Kidney (tissue), 14 donors: Measurements from ENCODE around the gene PLK2. TPM values are rescaled to one million over a fixed set of nuclear protein-coding genes. Genes with fewer than 3 reads are reported as not detected.

Experiments
- DNase-seq, 5 donors: peaks; one replicate each; pipeline ENCODE4 v3.0.0-alpha.2; 2013 to 2020
- FAIRE-seq: peaks from 2 replicates; lab custom pipeline; 2012; peaks lifted over from hg19 to GRCh38; lab: Jason Lieb, UNC
- H3K27ac ChIP-seq, 2 donors: one replicate each; pipeline ENCODE4 v1.7.0; 2013; ENCODE audit warnings: low read depth in 2 of 2, low read length in 2 of 2, inconsistent platforms in 1 of 2
- H3K27me3 ChIP-seq: one replicate; pipeline ENCODE4 v1.7.1; 2013; ENCODE audit warnings: low read length, inconsistent platforms; ENCODE audit not compliant: control insufficient read depth, insufficient read depth
- H3K36me3 ChIP-seq, 3 donors: one replicate each; pipeline versions ENCODE4 v1.7.0 to v1.7.1; 2013; ENCODE audit warnings: low read length in 3 of 3, control low read depth in 1 of 3, inconsistent platforms in 1 of 3; ENCODE audit not compliant: insufficient read depth in 3 of 3, control insufficient read depth in 2 of 3
- H3K4me1 ChIP-seq, 3 donors: one replicate each; pipeline versions ENCODE4 v1.7.0 to v1.7.1; 2013; ENCODE audit warnings: low read length in 3 of 3, inconsistent platforms in 1 of 3, low read depth in 1 of 3; ENCODE audit not compliant: control insufficient read depth in 2 of 3, insufficient read depth in 2 of 3
- H3K4me3 ChIP-seq, 3 donors: one replicate each; pipeline versions ENCODE4 v1.7.0 to v1.8.1; 2013; ENCODE audit warnings: low read length in 3 of 3, control low read depth in 1 of 3, inconsistent platforms in 1 of 3
- H3K9ac ChIP-seq, 3 donors: one replicate each; pipeline versions ENCODE4 v1.7.0 to v1.7.1; 2013; ENCODE audit warnings: low read length in 3 of 3, control low read depth in 1 of 3, inconsistent platforms in 1 of 3
- H3K9me3 ChIP-seq, 3 donors: one replicate each; pipeline versions ENCODE4 v1.7.0 to v1.7.1; 2013; ENCODE audit warnings: low read length in 3 of 3, control low read depth in 1 of 3, inconsistent platforms in 1 of 3; ENCODE audit not compliant: control insufficient read depth in 2 of 3, insufficient read depth in 1 of 3
- intact Hi-C: fragments of 100-400 bp; cut with DNase I; formaldehyde crosslinking; loops from one replicate; pipeline ENCODE4 v1.11.1; 2022
- polyA plus RNA-seq: library from polyadenylated mRNA; stranded (reverse); fragments of 350-450 nt; fragmentation: Illumina TruSeq; extraction: RNeasy Lipid Tissue Mini Kit (QIAGEN cat#74804); gene quantifications from one replicate; pipeline ENCODE4 v1.2.3, GENCODE V29; 2014; ENCODE audit warnings: low read depth, low replicate concordance; ENCODE audit not compliant: insufficient read depth
- total RNA-seq: library from RNA; stranded (reverse); fragmentation: NEBNext Ultra II Directional; extraction: Animal tissue kit (Norgen Biotek cat#: 25700); gene quantifications from one replicate; pipeline ENCODE4 v1.2.1, GENCODE V29; 2021
- TF ChIP-seq, protein P1 (sequence below): IDR thresholded peaks from 3 replicates; pipeline ENCODE4 v1.5.1; 2012; ENCODE audit warnings: mild to moderate bottlenecking, moderate library complexity, borderline replicate concordance; ENCODE audit not compliant: insufficient read depth; ENCODE audit errors: extremely low read depth
- donor health status: control.
- donor health status: control.
- donor health status: control.
- donor health status: control.
- donor health status: control.
- donor health status: DM: yes; HTN: yes; CAD: no.
- donor health status: Normal renal cell carcinoma (clear cell type).

Gene PLK2
- total and polyA plus RNA-seq, 2 donors from 2014 or later = 8.4 to 53.1 TPM

DNA sequence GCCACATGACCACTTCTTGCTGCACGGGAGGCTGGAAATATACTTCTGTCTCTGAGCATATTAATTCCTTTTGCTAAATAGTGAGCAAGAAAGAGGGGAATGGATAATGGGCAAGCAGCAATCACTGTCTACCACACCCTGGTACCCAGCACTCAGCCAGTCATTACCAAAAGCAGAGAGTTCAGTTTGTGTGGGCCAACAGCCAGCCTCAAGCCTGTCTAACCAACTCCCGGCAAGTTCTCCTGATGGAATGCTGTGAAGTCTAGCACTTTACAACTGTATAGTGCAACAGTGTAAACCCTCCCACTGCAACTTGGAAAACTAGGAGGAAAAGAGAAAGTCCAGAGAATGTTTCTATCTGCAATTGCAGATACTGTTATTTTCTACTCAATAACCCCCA lies 47.8 kb downstream of the PLK2 start:
- TF ChIP-seq, protein P1, sequence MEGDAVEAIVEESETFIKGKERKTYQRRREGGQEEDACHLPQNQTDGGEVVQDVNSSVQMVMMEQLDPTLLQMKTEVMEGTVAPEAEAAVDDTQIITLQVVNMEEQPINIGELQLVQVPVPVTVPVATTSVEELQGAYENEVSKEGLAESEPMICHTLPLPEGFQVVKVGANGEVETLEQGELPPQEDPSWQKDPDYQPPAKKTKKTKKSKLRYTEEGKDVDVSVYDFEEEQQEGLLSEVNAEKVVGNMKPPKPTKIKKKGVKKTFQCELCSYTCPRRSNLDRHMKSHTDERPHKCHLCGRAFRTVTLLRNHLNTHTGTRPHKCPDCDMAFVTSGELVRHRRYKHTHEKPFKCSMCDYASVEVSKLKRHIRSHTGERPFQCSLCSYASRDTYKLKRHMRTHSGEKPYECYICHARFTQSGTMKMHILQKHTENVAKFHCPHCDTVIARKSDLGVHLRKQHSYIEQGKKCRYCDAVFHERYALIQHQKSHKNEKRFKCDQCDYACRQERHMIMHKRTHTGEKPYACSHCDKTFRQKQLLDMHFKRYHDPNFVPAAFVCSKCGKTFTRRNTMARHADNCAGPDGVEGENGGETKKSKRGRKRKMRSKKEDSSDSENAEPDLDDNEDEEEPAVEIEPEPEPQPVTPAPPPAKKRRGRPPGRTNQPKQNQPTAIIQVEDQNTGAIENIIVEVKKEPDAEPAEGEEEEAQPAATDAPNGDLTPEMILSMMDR = no peak
- FAIRE-seq (no peak), DNase-seq (no peak)
- H3K9me3 ChIP-seq = no peaks in the 10 kb centered on the region
- intact Hi-C loops = no loop called here
- H3K27me3 ChIP-seq = no peaks in the 10 kb centered on the region
- no peaks in the 10 kb centered on the region for H3K36me3 ChIP-seq
- no peak overlapping the region for H3K27ac ChIP-seq
- H3K4me1 ChIP-seq = no peaks in the 10 kb centered on the region
- H3K9ac ChIP-seq = no peak overlapping the region
- no peak overlapping the region for H3K4me3 ChIP-seq

DNA sequence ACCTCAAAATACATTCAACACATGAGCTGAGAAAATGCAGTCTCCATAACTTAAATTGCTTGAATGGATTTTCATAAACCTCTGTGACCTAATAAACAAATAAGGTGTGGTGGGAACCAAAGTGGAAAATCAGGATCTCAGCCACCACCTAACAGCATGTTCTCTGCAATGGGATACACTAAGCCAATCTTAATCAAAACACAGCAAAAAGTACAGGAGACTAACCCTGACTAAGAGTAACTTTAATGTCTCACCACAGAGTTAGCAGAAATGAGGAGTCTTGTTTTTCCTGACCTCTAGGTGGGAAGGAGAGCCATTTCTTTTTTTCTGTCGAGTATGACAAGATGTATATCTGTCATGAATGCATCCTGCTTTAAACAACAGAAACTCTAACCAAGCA lies 48.5 kb downstream of the PLK2 start:
- TF ChIP-seq, protein P1 = no peak
- no peaks in the 10 kb centered on the region for H3K9me3 ChIP-seq
- no peak overlapping the region for H3K27ac ChIP-seq
- FAIRE-seq (no peak), DNase-seq (peak in 2 of 5 donors; percentile 9 to 14)
- no peaks in the 10 kb centered on the region for H3K36me3 ChIP-seq
- H3K4me3 ChIP-seq = no peak overlapping the region
- no peak overlapping the region for H3K9ac ChIP-seq
- H3K4me1 ChIP-seq = no peaks in the 10 kb centered on the region
- intact Hi-C loops = no loop called here
- H3K27me3 ChIP-seq = no peaks in the 10 kb centered on the region

GRCh38 chr5:58410441-58410840 lies 49.4 kb downstream of the PLK2 start:
- no peak overlapping the region for H3K27ac ChIP-seq
- H3K4me3 ChIP-seq = no peak overlapping the region
- DNase-seq (peak in 2 of 5 donors; percentile 58 to 76), FAIRE-seq (no peak)
- intact Hi-C loops = no loop called here
- H3K9ac ChIP-seq = no peak overlapping the region
- TF ChIP-seq, protein P1 = no peak
- H3K36me3 ChIP-seq = no peaks in the 10 kb centered on the region
- no peaks in the 10 kb centered on the region for H3K4me1 ChIP-seq
- no peaks in the 10 kb centered on the region for H3K27me3 ChIP-seq
- no peaks in the 10 kb centered on the region for H3K9me3 ChIP-seq

GRCh38 chr5:58407042-58407719 lies 52.7 kb downstream of the PLK2 start:
- TF ChIP-seq, protein P1 = no peak
- H3K9ac ChIP-seq = no peak overlapping the region
- no peaks in the 10 kb centered on the region for H3K4me1 ChIP-seq
- H3K9me3 ChIP-seq = no peaks in the 10 kb centered on the region
- H3K36me3 ChIP-seq = no peaks in the 10 kb centered on the region
- intact Hi-C loops = no loop called here
- H3K27ac ChIP-seq = no peak overlapping the region
- no peak overlapping the region for H3K4me3 ChIP-seq
- H3K27me3 ChIP-seq = no peaks in the 10 kb centered on the region
- FAIRE-seq (no peak), DNase-seq (no peak)
